HFFc6 (cell line): ENCODE results near the gene KRR1. TPM values are rescaled to one million over a fixed set of nuclear protein-coding genes. Genes with fewer than 3 reads are reported as not detected.

Experiments used
- DNase-seq: peaks from one replicate; pipeline ENCODE4 v3.0.0-alpha.2; 2018
- H3K27ac Mint-ChIP-seq: 2 replicates; pipeline ENCODE4 v1.8.0; 2020; ENCODE audit warnings: mild to moderate bottlenecking, mixed read lengths
- H3K27me3 Mint-ChIP-seq: 2 replicates; pipeline ENCODE4 v1.8.0; 2021; ENCODE audit warnings: mild to moderate bottlenecking, moderate library complexity, mixed read lengths; ENCODE audit not compliant: insufficient read depth
- H3K36me3 Mint-ChIP-seq: 2 replicates; pipeline ENCODE4 v1.8.0; 2021; ENCODE audit warnings: low read depth, mixed read lengths
- H3K4me1 Mint-ChIP-seq: 2 replicates; pipeline ENCODE4 v1.8.0; 2020; ENCODE audit warnings: low read depth, mixed read lengths
- H3K4me3 Mint-ChIP-seq: 2 replicates; pipeline ENCODE4 v1.8.0; 2020; ENCODE audit warnings: mild to moderate bottlenecking, moderate library complexity, mixed read lengths
- H3K9me3 Mint-ChIP-seq: 2 replicates; pipeline ENCODE4 v1.8.0; 2020; ENCODE audit warnings: mild to moderate bottlenecking, mixed read lengths
- CTCF ChIP-seq: fragments of 200-600 bp; sonication (generic); IDR thresholded peaks from 2 replicates; pipeline ENCODE4 v1.5.0; 2021; ENCODE audit warnings: antibody characterized with exemption, mild to moderate bottlenecking
- total RNA-seq, 6 experiments: library from RNA; stranded (reverse); fragmentation: NEBNext Ultra II Directional; extraction: Animal tissue kit (Norgen Biotek cat#: 25700); gene quantifications; 2 replicates in 1 of 6; 3 replicates in 5 of 6; pipeline ENCODE4 v1.2.3, GENCODE V29; 2021

KRR1 gene
- total RNA-seq, 6 experiments from 2014 or later, result 52.4 to 64.4 (median 61.8) TPM

GRCh38 chr12:75553836-75554555 is 42.6 kb upstream of the KRR1 start:
- no peak for TF ChIP-seq CTCF
- peak overlapping the region; percentile 20 for H3K4me3 Mint-ChIP-seq
- H3K27ac Mint-ChIP-seq, result peak overlapping the region; percentile 68
- no peaks in the 10 kb centered on the region for H3K36me3 Mint-ChIP-seq
- peaks cover 43% of the 10 kb centered on the region for H3K4me1 Mint-ChIP-seq
- peak; percentile 27 for DNase-seq
- H3K27me3 Mint-ChIP-seq, result no peaks in the 10 kb centered on the region
- no peaks in the 10 kb centered on the region for H3K9me3 Mint-ChIP-seq

GRCh38 chr12:75553398-75553797 is 42.0 kb upstream of the KRR1 start:
- H3K9me3 Mint-ChIP-seq, result no peaks in the 10 kb centered on the region
- H3K27me3 Mint-ChIP-seq, result no peaks in the 10 kb centered on the region; the same call in 1 of the 2 replicates
- peak overlapping the region; percentile 68 for H3K27ac Mint-ChIP-seq
- H3K36me3 Mint-ChIP-seq, result no peaks in the 10 kb centered on the region
- peaks cover 43% of the 10 kb centered on the region for H3K4me1 Mint-ChIP-seq
- H3K4me3 Mint-ChIP-seq, result peak overlapping the region; percentile 20; the same call in 1 of the 2 replicates
- DNase-seq, result no peak
- no peak for TF ChIP-seq CTCF

GRCh38 chr12:75551477-75551876 is 40.1 kb upstream of the KRR1 start:
- Mint-ChIP-seq H3K9me3 (no peaks in the 10 kb centered on the region), H3K4me3 (no peak overlapping the region), H3K27me3 (no peaks in the 10 kb centered on the region; the same call in 1 of the 2 replicates), H3K4me1 (peaks cover 41% of the 10 kb centered on the region), H3K36me3 (no peaks in the 10 kb centered on the region), H3K27ac (no peak overlapping the region)
- TF ChIP-seq CTCF, result no peak
- DNase-seq, result no peak

GRCh38 chr12:75550401-75551240 is 39.2 kb upstream of the KRR1 start:
- Mint-ChIP-seq H3K4me3 (no peak overlapping the region), H3K27ac (no peak overlapping the region), H3K27me3 (no peaks in the 10 kb centered on the region; the same call in 1 of the 2 replicates), H3K36me3 (no peaks in the 10 kb centered on the region), H3K9me3 (no peaks in the 10 kb centered on the region), H3K4me1 (peaks cover 36% of the 10 kb centered on the region)
- DNase-seq, result no peak
- no peak for TF ChIP-seq CTCF

GRCh38 chr12:75549989-75550388 is 38.6 kb upstream of the KRR1 start:
- DNase-seq, result no peak
- TF ChIP-seq CTCF, result no peak
- peaks cover 36% of the 10 kb centered on the region for H3K4me1 Mint-ChIP-seq

More at GRCh38 chr12:75549989-75550388, 38.6 kb upstream of the KRR1 start:
- Mint-ChIP-seq H3K27me3 (no peaks in the 10 kb centered on the region; the same call in 1 of the 2 replicates), H3K36me3 (no peaks in the 10 kb centered on the region), H3K27ac (no peak overlapping the region), H3K9me3 (no peaks in the 10 kb centered on the region), H3K4me3 (no peak overlapping the region)
